Measurements from ENCODE around the gene KCNJ4.
"Not testable (repeated sequence)": the region's sequence is repeated elsewhere in the genome, so short reads cannot be mapped to it uniquely, and the experiment has no call there.

Gene KCNJ4

DNA sequence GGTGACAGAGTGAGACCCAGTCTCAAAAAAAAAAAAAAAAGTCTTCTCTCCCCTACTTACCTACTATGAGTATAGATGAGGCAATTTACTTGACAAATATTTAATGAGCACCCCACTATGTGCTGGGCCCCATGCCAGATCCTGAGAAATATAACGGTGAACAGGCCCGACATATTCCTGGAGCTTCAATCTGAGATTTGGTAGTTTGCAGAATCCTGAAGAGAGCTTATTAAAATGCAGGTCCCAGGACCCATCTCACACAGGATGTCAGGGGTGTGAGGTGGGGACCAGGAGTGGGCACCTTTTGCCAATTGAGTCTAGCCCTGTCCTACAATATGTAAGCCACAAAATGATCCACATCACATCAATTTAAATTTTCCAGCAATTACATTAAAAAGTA, 44.0 kb downstream of the KCNJ4 start:
- TF ChIP-seq, protein P1, sequence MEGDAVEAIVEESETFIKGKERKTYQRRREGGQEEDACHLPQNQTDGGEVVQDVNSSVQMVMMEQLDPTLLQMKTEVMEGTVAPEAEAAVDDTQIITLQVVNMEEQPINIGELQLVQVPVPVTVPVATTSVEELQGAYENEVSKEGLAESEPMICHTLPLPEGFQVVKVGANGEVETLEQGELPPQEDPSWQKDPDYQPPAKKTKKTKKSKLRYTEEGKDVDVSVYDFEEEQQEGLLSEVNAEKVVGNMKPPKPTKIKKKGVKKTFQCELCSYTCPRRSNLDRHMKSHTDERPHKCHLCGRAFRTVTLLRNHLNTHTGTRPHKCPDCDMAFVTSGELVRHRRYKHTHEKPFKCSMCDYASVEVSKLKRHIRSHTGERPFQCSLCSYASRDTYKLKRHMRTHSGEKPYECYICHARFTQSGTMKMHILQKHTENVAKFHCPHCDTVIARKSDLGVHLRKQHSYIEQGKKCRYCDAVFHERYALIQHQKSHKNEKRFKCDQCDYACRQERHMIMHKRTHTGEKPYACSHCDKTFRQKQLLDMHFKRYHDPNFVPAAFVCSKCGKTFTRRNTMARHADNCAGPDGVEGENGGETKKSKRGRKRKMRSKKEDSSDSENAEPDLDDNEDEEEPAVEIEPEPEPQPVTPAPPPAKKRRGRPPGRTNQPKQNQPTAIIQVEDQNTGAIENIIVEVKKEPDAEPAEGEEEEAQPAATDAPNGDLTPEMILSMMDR (IDR thresholded peaks at IDR 0.05; ENCODE audit: low read depth, low read length) = no peak
- Histone ChIP-seq H3K27me3 (no peaks in the 10 kb centered on the region), H3K9me3 (no peaks in the 10 kb centered on the region), H3K4me1 (no peaks in the 10 kb centered on the region), H3K36me3 (no peaks in the 10 kb centered on the region), H3K4me3 (ENCODE audit: low read depth, low read length) (no peak overlapping the region)
- no peak for DNase-seq

DNA sequence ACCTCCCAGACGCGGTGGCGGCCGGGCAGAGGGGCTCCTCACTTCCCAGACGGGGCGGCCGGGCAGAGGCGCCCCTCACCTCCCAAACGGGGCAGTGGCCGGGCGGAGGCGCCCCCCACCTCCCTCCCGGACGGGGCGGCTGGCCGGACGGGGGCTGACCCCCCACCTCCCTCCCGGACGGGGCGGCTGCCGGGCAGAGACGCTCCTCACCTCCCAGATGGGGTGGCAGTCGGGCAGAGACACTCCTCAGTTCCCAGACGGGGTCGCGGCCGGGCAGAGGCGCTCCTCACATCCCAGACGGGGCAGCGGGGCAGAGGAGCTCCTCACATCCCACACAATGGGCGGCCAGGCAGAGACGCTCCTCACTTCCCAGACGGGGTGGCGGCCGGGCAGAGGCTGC, 45.1 kb downstream of the KCNJ4 start:
- H3K4me1 ChIP-seq; DNase-seq; H3K36me3 ChIP-seq; H3K9me3 ChIP-seq; H3K27me3 ChIP-seq; H3K4me3 ChIP-seq (ENCODE audit: low read depth, low read length): not testable (repeated sequence)

DNA sequence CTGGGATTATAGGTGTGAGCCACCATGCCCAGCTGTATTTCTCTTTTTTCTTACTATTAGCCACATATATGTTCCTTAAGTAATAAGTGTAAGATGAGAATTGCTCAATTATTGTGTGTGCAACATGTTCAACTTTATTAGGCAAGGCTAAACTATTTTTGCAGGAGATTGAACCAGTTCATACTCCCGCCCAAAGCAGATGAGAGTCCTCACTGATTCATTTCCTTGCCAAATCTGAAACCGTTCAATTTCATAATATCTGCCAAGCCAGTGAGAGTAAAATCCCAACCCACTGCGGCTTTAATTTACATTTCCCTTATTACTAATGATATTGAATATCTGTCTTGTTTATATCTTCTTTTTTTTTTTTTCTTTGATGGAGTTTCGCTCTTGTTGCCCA, 48.4 kb downstream of the KCNJ4 start:
- DNase-seq = no peak

DNA sequence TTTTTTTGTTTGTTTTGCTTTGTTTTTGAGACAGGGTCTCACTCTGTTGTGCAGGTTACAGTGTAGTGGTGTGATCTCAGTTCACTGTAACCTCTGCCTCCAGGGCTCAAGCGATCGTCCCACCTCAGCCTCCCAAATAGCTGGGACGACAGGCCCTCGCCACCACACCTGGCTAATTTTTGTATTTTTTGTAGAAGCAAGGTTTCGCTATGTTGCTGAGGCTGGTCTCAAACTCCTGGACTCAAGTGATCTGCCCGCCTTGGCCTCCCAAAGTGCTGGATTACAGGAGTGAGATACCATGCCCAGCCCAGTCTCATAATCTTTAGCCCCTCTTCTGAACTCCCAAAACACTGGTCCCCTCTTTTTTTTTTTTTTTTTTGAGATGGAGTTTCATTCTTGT, 50.6 kb downstream of the KCNJ4 start:
- no peak overlapping the region for H3K4me3 ChIP-seq (ENCODE audit: low read depth, low read length)
- TF ChIP-seq, protein P1 (IDR thresholded peaks at IDR 0.05; ENCODE audit: low read depth, low read length) = no peak
- H3K4me1 ChIP-seq = no peaks in the 10 kb centered on the region
- H3K27me3 ChIP-seq = no peaks in the 10 kb centered on the region
- no peak for DNase-seq
- no peaks in the 10 kb centered on the region for H3K9me3 ChIP-seq
- H3K36me3 ChIP-seq = no peaks in the 10 kb centered on the region

More for the DNA sequence above, 48.4 kb downstream of the KCNJ4 start:
- TF ChIP-seq, protein P1 (IDR thresholded peaks at IDR 0.05; ENCODE audit: low read depth, low read length) = no peak
- H3K4me1 ChIP-seq = no peaks in the 10 kb centered on the region
- no peaks in the 10 kb centered on the region for H3K36me3 ChIP-seq
- no peaks in the 10 kb centered on the region for H3K27me3 ChIP-seq
- no peak overlapping the region for H3K4me3 ChIP-seq (ENCODE audit: low read depth, low read length)
- H3K9me3 ChIP-seq = no peaks in the 10 kb centered on the region

DNA sequence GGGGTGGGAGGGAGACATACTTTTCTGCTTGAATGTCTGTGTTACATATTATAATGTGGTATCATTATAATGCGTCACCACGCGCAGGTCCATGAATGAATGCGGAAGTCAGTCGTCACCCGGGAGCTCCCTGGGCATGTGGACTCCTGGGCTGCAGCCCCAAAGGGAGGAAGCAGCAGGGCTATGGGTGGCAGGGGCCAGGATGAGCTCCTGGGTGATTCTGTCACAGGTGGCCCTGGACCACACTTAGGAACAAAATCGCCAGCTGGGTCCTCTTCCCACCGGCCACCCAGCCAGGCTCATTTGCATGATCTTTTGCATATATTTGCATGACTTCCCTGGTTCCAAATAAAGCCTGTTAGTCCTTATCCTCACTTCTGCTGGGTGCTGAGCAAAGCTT, 51.2 kb downstream of the KCNJ4 start:
- H3K36me3 ChIP-seq = no peaks in the 10 kb centered on the region
- no peak overlapping the region for H3K4me3 ChIP-seq (ENCODE audit: low read depth, low read length)
- H3K9me3 ChIP-seq = no peaks in the 10 kb centered on the region
- DNase-seq = no peak
- no peaks in the 10 kb centered on the region for H3K27me3 ChIP-seq
- no peaks in the 10 kb centered on the region for H3K4me1 ChIP-seq
- TF ChIP-seq, protein P1 (IDR thresholded peaks at IDR 0.05; ENCODE audit: low read depth, low read length) = no peak

DNA sequence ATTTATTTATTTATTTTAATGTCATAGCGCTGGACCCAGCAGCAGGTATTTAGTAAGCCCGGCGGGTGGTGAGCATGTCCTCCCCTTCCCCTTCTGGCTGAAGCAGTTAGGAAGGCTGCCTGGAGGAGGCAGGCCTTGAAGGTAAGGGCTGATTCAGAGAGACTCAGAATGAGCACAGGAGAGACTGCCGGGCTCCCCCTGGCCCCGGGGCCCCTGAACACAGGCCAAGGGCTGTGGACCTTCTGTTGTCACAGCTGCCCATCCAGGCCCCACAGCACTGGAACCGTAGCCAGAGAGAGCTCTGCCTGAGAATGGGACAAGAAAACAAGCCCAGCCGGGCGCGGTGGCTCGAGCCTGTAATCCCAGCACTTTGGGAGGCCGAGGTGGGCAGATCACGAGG, 52.8 kb downstream of the KCNJ4 start:
- no peak for DNase-seq
- no peaks in the 10 kb centered on the region for H3K27me3 ChIP-seq
- H3K9me3 ChIP-seq = no peaks in the 10 kb centered on the region
- no peak overlapping the region for H3K4me3 ChIP-seq (ENCODE audit: low read depth, low read length)
- no peaks in the 10 kb centered on the region for H3K36me3 ChIP-seq
- no peaks in the 10 kb centered on the region for H3K4me1 ChIP-seq
- TF ChIP-seq, protein P1 (IDR thresholded peaks at IDR 0.05; ENCODE audit: low read depth, low read length) = no peak
